ENCODE results near the gene HELZ. TPM values are rescaled to one million over a fixed set of nuclear protein-coding genes. Genes with fewer than 3 reads are reported as not detected.
"Not testable (repeated sequence)": the region's sequence is repeated elsewhere in the genome, so short reads cannot be mapped to it uniquely, and the experiment has no call there.

HELZ gene
- total RNA-seq, 2 donors from 2014 or later, result 106 to 110 TPM

DNA sequence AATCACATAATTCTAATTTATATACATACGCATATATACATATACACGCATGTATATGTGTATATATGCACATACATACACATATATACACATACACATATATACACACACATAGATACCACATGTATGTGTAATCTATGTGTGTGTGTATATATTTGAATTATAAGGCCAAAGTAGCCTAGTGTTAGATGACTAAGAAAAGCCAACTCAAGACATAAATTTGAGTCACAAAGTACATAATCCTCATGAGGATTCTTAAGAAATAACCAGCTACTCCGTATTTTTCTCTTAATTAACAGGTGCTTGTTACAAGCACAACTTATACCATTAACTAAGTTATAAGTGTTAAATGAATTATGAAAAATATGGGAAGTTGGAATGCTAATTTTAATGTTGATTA, 115.7 kb downstream of the HELZ start:
- DNase-seq (ENCODE audit: low spot score) (no peak), ATAC-seq (no peak)
- H3K27me3 Mint-ChIP-seq, result no peaks in the 10 kb centered on the region
- no peak overlapping the region for H3K27ac Mint-ChIP-seq
- no peak overlapping the region for H3K4me3 Mint-ChIP-seq
- peaks cover 11 to 15% of the 10 kb centered on the region in 2 donors for H3K4me1 Mint-ChIP-seq (ENCODE audit: low read depth in 2 of 2)
- H3K36me3 Mint-ChIP-seq, result no peaks in the 10 kb centered on the region
- H3K9me3 Mint-ChIP-seq, result no peaks in the 10 kb centered on the region

- Mint-ChIP-seq H3K9me3 (no peaks in the 10 kb centered on the region), H3K4me3 (no peak overlapping the region), H3K36me3 (no peaks in the 10 kb centered on the region), H3K27ac (no peak overlapping the region), H3K4me1 (ENCODE audit: low read depth in 2 of 2) (peaks cover 11 to 16% of the 10 kb centered on the region in 2 donors), H3K27me3 (no peaks in the 10 kb centered on the region)
- DNase-seq (ENCODE audit: low spot score) (no peak), ATAC-seq (no peak)
These were observed 116.3 kb downstream of the HELZ start for GRCh38 chr17:67128700-67129099.

GRCh38 chr17:67127925-67128324, 117.1 kb downstream of the HELZ start:
- no peak for DNase-seq (ENCODE audit: low spot score)
- Mint-ChIP-seq H3K9me3 (no peaks in the 10 kb centered on the region), H3K4me1 (ENCODE audit: low read depth in 2 of 2) (peaks cover 11 to 18% of the 10 kb centered on the region in 2 donors), H3K27me3 (no peaks in the 10 kb centered on the region), H3K4me3 (no peak overlapping the region), H3K27ac (no peak overlapping the region), H3K36me3 (no peaks in the 10 kb centered on the region)
- ATAC-seq, result no peak

DNA sequence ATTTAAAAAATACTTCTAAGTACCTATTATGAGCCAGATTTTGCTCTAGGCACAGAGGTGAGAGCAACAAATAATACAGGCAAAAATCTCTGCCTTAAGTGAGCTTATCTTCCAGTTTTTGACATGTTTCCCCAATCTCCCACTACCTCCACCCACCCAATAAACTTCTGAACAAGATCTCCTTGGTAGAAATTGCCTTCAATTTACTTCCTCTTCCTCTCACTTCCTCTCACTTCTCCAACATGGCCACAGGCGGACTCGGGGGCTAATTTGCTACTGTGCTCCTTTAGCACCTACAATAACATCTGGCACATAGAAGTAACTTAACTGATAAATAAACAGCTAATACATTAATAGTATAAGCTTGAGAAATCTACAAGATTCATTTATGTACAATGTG, 118.0 kb downstream of the HELZ start:
- no peak overlapping the region for H3K4me3 Mint-ChIP-seq
- peaks cover 11 to 16% of the 10 kb centered on the region in 2 donors for H3K4me1 Mint-ChIP-seq (ENCODE audit: low read depth in 2 of 2)
- no peaks in the 10 kb centered on the region for H3K36me3 Mint-ChIP-seq
- H3K27ac Mint-ChIP-seq, result peak overlapping the region in 1 of 2 donors; percentile 28
- ATAC-seq (no peak), DNase-seq (ENCODE audit: low spot score) (no peak)
- no peaks in the 10 kb centered on the region for H3K27me3 Mint-ChIP-seq
- no peaks in the 10 kb centered on the region for H3K9me3 Mint-ChIP-seq

DNA sequence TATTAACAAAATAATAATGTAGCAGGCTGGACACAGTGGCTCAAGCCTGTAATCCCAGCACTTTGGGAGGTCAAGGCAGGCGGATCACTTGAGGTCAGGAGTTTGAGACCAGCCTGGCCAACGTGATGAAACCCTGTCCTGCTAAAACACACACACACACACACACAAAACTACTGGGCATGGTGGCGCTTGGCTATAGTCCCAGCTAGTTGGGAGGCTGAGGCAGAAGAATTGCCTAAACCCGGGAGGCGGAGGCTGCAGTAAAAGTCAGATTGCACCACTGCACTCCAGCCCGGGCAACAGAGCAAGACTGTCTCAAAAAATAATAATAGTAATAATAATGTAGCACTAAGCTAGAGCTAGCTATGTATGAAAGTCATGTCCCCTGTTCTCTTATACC, 118.5 kb downstream of the HELZ start:
- not testable (repeated sequence) for ATAC-seq; H3K4me3 Mint-ChIP-seq; H3K9me3 Mint-ChIP-seq; DNase-seq (ENCODE audit: low spot score); H3K36me3 Mint-ChIP-seq; H3K27me3 Mint-ChIP-seq; H3K27ac Mint-ChIP-seq
- peaks cover 11 to 16% of the 10 kb centered on the region in 2 donors for H3K4me1 Mint-ChIP-seq (ENCODE audit: low read depth in 2 of 2)

DNA sequence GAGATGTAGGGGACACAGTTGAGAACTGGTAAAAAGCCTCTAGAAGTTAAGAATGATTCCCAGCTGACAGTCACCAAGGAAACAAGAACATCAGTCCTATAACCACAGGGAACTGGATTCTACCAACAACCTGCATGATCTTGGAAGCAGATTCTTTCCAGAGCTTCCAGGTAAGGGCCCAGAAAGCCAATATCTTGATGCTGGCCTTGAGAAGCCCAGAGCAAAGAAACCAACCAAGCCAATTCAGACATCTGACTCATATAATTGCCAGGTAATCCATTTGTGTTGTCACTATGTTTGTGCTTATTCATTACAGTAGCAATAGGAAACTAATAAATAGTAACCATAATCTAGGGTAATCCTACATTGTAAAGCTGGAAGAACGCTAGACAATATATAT, 119.1 kb downstream of the HELZ start:
- no peaks in the 10 kb centered on the region for H3K36me3 Mint-ChIP-seq
- H3K9me3 Mint-ChIP-seq, result no peaks in the 10 kb centered on the region
- no peak for DNase-seq (ENCODE audit: low spot score)
- H3K4me3 Mint-ChIP-seq, result no peak overlapping the region
- peak overlapping the region in 1 of 2 donors; percentile 18 for H3K27ac Mint-ChIP-seq
- no peaks in the 10 kb centered on the region for H3K27me3 Mint-ChIP-seq
- H3K4me1 Mint-ChIP-seq (ENCODE audit: low read depth in 2 of 2), result peaks cover 11 to 16% of the 10 kb centered on the region in 2 donors
- no peak for ATAC-seq

DNA sequence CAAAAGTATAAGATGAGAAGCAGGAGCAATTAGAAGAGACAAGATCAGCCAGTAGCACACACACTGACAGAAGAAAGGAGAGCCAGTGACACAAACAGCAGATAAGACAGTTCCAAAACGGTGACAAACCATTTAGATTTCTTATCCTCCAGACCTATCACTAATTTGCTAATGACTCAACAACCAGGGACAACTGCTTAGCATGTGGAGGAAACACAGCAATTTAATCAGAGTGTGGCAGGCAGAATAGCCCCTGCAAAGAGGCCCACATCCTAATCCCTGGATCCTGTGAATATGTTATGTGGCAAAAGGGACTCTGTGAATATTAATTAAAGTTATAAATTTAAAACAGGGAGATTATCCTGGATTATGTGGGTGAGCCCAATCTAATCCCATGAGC, 119.6 kb downstream of the HELZ start:
- H3K9me3 Mint-ChIP-seq, result no peaks in the 10 kb centered on the region
- H3K4me1 Mint-ChIP-seq (ENCODE audit: low read depth in 2 of 2), result peaks cover 11 to 16% of the 10 kb centered on the region in 2 donors
- H3K36me3 Mint-ChIP-seq, result peaks cover 2% of the 10 kb centered on the region
- peak overlapping the region in 1 of 2 donors; percentile 4 for H3K27ac Mint-ChIP-seq
- DNase-seq (ENCODE audit: low spot score), result no peak
- H3K27me3 Mint-ChIP-seq, result no peaks in the 10 kb centered on the region
- H3K4me3 Mint-ChIP-seq, result no peak overlapping the region
- ATAC-seq, result no peak

DNA sequence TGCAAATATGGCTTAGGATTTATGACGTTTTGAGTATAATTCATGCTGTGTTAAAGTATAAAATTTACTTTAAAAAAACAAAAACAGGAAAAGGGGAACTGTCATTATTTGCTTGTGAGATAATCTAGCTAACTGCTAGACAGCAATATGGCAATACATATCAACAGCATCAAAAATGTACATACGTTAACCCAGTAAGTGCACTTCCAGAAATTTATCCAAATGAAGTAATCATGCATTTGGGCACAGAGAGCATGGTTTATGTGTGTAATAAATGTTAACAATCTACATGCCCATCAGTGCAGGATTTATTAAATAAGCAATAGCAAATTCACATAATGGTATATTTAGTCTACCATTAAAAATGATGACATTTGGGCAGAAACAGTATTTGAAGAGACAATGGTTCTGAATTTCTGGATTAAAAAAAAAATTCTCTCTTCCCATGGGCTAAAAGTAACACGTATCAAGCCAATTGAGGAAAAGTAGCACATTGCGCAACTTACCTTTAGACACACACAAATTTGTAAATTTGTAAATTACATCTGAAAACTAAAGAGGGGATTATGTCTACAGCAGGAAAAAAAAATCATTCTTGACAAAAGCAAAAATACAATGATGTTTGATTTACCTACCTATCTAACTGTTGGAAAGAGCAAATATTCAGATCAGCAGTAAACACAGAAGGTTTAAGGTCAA, 120.4 kb downstream of the HELZ start:
- no peaks in the 10 kb centered on the region for H3K27me3 Mint-ChIP-seq
- DNase-seq (ENCODE audit: low spot score) (no peak), ATAC-seq (no peak)
- H3K27ac Mint-ChIP-seq, result peak overlapping the region in 1 of 2 donors; percentile 4
- peaks cover 5% of the 10 kb centered on the region for H3K36me3 Mint-ChIP-seq
- peaks cover 11 to 16% of the 10 kb centered on the region in 2 donors for H3K4me1 Mint-ChIP-seq (ENCODE audit: low read depth in 2 of 2)
- no peaks in the 10 kb centered on the region for H3K9me3 Mint-ChIP-seq
- H3K4me3 Mint-ChIP-seq, result no peak overlapping the region

DNA sequence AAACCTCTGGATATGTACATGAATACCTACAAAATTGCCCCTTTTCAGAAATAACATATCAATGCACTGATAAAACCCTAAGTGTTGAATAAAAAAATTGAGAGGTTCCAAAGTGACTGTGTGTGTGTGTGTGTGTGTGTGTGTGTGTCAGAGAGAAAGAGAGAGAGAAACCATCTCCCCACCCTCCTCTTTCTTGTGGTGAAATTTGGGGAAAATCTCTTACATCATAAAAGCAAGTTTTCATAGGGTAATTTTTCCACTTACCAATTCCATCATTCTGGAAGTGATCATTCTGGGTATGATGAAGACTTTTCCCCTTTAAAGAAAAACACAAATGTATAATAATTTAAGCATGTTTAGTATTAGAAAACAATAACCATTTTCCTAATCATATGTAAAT, 121.3 kb downstream of the HELZ start:
- DNase-seq (ENCODE audit: low spot score) (no peak), ATAC-seq (no peak)
- Mint-ChIP-seq H3K27ac (no peak overlapping the region), H3K36me3 (peaks cover 10% of the 10 kb centered on the region), H3K4me1 (ENCODE audit: low read depth in 2 of 2) (peaks cover 11 to 16% of the 10 kb centered on the region in 2 donors), H3K27me3 (no peaks in the 10 kb centered on the region), H3K4me3 (no peak overlapping the region), H3K9me3 (no peaks in the 10 kb centered on the region)

- Mint-ChIP-seq H3K4me3 (no peak overlapping the region), H3K27me3 (no peaks in the 10 kb centered on the region), H3K4me1 (ENCODE audit: low read depth in 2 of 2) (peaks cover 8 to 13% of the 10 kb centered on the region in 2 donors), H3K9me3 (peaks cover 1% of the 10 kb centered on the region), H3K36me3 (peaks cover 22% of the 10 kb centered on the region), H3K27ac (no peak overlapping the region)
- no peak for ATAC-seq
- DNase-seq (ENCODE audit: low spot score), result no peak
These were observed 123.6 kb downstream of the HELZ start for GRCh38 chr17:67121316-67121891.

GRCh38 chr17:67119102-67119501, 125.9 kb downstream of the HELZ start:
- Mint-ChIP-seq H3K9me3 (peaks cover 6% of the 10 kb centered on the region), H3K4me1 (ENCODE audit: low read depth in 2 of 2) (peaks cover 13 to 20% of the 10 kb centered on the region in 2 donors), H3K27me3 (no peaks in the 10 kb centered on the region), H3K4me3 (no peak overlapping the region), H3K36me3 (peaks cover 39% of the 10 kb centered on the region), H3K27ac (no peak overlapping the region)
- DNase-seq (ENCODE audit: low spot score) (no peak), ATAC-seq (no peak)

DNA sequence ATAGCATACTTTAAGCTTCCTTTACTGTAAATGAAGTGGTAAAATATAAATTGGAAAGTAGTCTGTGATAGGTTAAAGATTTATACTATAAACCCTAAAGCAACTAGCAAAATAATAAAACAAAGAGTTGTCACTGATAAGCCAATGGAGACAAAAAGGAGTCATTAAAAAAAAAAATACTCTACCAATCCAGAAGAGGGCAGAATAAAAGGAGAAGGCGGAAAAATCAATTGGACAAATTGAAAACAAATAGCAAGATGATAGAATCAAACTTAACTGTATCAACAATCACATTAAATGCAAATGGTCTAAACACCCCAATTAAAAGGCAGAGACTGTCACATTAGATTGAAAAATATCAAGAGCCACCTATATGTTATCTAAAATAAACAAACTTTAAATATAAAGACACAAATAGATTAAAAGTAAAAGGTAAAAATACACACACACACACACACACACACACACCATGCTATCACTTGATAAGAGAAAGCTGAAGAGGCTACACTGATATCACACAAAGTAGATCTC, 128.9 kb downstream of the HELZ start:
- DNase-seq (ENCODE audit: low spot score) (no peak), ATAC-seq (no peak)
- no peaks in the 10 kb centered on the region for H3K27me3 Mint-ChIP-seq
- no peak overlapping the region for H3K4me3 Mint-ChIP-seq
- H3K27ac Mint-ChIP-seq, result peak overlapping the region; percentile 22 to 37
- peaks cover 56% of the 10 kb centered on the region for H3K36me3 Mint-ChIP-seq
- H3K9me3 Mint-ChIP-seq, result peaks cover 6% of the 10 kb centered on the region
- peaks cover 19 to 26% of the 10 kb centered on the region in 2 donors for H3K4me1 Mint-ChIP-seq (ENCODE audit: low read depth in 2 of 2)

DNA sequence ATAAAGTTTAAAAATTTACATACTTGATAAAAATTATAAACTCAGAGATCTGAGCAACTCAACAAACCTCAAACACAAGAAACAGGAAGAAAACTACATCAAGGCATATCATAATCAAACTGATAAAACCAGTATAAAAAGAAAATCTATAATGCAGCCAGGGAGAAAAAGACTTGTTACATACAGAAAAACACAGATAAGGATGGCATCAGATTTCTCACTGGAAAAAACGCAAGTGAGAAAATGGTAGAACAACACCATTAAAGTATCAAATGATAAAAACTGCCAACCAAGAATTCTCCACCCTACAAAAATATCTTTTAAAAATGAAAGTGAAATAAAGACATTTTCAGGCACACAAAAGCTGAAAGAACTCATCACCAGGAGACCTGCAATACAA, 129.6 kb downstream of the HELZ start:
- Mint-ChIP-seq H3K4me3 (no peak overlapping the region), H3K9me3 (peaks cover 6% of the 10 kb centered on the region), H3K36me3 (peaks cover 61% of the 10 kb centered on the region), H3K27ac (peak overlapping the region; percentile 22 to 37), H3K27me3 (no peaks in the 10 kb centered on the region), H3K4me1 (ENCODE audit: low read depth in 2 of 2) (peaks cover 19 to 26% of the 10 kb centered on the region in 2 donors)
- DNase-seq (ENCODE audit: low spot score) (no peak), ATAC-seq (no peak)

- Mint-ChIP-seq H3K36me3 (peaks cover 58% of the 10 kb centered on the region), H3K4me3 (no peak overlapping the region), H3K9me3 (peaks cover 6% of the 10 kb centered on the region), H3K27me3 (no peaks in the 10 kb centered on the region), H3K27ac (peak overlapping the region in 1 of 2 donors; percentile 11), H3K4me1 (ENCODE audit: low read depth in 2 of 2) (peaks cover 19 to 26% of the 10 kb centered on the region in 2 donors)
- no peak for DNase-seq (ENCODE audit: low spot score)
- no peak for ATAC-seq
These were observed 131.5 kb downstream of the HELZ start for GRCh38 chr17:67113486-67113885.
